HG03175 (cell line): ENCODE results near the gene MRAS.
"Not testable (repeated sequence)": the region's sequence is repeated elsewhere in the genome, so short reads cannot be mapped to it uniquely, and the experiment has no call there.

Experiments
- ATAC-seq: cut with Tn5 transposase; IDR thresholded peaks from one replicate; pipeline ENCODE4 v1.9.1; 2021; ENCODE audit warnings: mild to moderate bottlenecking, moderate library complexity; ENCODE audit not compliant: unreplicated experiment

Gene MRAS

GRCh38 chr3:138412821-138413551 is 64.6 kb downstream of the MRAS start:
- no peak for ATAC-seq

GRCh38 chr3:138416236-138416635 is 67.9 kb downstream of the MRAS start:
- not testable (repeated sequence) for ATAC-seq

DNA sequence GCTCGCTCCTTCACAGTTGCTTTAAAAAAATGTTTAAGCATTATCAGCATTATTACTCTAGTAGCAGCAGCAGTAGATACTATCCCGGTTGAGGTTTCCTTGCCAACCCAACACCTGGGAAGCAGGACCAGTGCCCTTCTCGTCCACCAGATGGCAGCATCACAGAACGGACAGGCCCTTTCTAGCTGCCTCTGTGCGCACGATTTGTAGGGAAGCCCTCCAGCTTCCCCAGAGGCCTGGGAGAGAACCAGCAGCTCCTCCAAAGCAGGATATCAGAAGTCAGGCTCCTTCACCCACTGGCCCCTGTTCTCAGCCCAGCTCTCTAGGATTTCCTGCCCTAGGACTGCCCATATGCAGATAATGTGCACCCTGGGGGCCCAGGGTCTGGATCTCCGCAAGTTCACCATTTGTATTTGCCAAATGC is 69.2 kb downstream of the MRAS start:
- peak; percentile 87 for ATAC-seq

GRCh38 chr3:138418601-138419206 is 70.3 kb downstream of the MRAS start:
- no peak for ATAC-seq

GRCh38 chr3:138423316-138423715 is 74.9 kb downstream of the MRAS start:
- no peak for ATAC-seq

GRCh38 chr3:138424323-138424722 is 75.9 kb downstream of the MRAS start:
- ATAC-seq, result no peak

GRCh38 chr3:138426211-138426610 is 77.8 kb downstream of the MRAS start:
- no peak for ATAC-seq

DNA sequence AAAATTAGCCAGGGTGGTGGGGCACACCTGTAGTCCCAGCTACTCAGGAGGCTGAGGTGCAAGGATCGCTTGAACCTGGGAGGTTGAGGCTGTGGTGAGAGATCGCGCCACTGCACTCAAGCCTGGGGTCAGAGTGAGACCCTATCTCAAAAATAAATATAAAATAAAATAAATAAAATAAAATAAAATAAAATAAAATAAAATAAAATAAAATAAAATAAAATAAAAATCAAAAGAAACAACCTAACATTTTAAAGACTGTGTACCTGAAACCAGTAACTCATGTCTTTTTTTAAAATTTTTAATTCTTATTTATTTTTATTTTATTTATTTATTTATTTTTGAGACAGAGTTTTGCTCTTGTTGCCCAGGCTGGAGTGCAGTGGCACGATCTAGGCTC is 78.4 kb downstream of the MRAS start:
- ATAC-seq, result not testable (repeated sequence)

- no peak for ATAC-seq
Observed at GRCh38 chr3:138429665-138430064, 81.3 kb downstream of the MRAS start.

GRCh38 chr3:138432576-138433240 is 84.3 kb downstream of the MRAS start:
- ATAC-seq, result no peak

DNA sequence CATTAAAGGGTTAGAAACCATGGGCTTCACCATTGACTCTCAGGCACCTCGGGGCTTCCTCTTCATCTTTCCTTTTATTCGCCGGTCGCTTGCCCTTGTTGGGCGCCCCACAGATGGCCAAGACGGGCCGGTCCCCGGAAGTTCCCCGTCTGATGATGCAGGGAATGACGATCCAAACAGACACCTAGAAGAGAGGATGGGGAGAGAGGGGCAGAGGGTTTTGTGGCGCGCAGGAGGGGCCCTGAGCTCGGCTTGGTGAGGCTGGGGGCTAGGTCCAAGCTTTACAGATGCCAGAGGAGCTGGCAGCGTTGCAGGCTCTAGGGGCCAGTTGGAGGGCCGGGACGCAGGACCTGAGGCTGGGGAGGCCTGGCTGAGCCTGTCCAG is 85.5 kb downstream of the MRAS start:
- no peak for ATAC-seq

DNA sequence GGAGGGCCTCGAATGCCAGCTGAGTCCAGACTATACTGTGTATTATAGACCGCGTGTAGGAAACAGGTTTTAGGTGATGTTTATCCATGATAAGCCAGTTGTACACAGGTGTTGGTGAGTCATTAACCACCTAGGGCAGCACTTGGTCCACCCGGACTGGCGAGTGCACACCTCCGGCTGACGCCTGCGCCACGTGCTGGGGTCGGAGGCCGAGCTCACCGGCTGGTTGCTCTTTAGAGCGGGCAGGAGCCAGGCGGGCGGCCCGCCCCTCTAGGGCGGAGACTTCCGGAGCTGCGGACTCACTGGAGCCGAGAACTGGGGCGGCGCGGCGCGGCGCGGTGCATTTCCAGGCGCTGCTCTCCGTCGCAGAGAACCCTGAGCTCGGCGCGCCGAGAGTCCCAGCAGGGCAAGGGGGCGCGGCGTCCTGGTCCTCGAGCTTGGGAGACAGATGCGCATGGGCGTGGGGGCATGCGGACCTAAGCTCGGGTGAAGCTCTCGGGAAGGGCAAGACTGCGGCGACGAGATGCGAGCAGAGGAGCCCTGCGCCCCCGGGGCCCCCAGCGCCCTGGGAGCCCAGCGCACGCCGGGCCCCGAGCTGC is 86.0 kb downstream of the MRAS start, which contains the start of gene ESYT3:
ESYT3 (plus strand) TSS at position 341 of the 599 bp plus-strand sequence; CDS start at position 524, 183 bp downstream.
- peak; percentile 54 for ATAC-seq

DNA sequence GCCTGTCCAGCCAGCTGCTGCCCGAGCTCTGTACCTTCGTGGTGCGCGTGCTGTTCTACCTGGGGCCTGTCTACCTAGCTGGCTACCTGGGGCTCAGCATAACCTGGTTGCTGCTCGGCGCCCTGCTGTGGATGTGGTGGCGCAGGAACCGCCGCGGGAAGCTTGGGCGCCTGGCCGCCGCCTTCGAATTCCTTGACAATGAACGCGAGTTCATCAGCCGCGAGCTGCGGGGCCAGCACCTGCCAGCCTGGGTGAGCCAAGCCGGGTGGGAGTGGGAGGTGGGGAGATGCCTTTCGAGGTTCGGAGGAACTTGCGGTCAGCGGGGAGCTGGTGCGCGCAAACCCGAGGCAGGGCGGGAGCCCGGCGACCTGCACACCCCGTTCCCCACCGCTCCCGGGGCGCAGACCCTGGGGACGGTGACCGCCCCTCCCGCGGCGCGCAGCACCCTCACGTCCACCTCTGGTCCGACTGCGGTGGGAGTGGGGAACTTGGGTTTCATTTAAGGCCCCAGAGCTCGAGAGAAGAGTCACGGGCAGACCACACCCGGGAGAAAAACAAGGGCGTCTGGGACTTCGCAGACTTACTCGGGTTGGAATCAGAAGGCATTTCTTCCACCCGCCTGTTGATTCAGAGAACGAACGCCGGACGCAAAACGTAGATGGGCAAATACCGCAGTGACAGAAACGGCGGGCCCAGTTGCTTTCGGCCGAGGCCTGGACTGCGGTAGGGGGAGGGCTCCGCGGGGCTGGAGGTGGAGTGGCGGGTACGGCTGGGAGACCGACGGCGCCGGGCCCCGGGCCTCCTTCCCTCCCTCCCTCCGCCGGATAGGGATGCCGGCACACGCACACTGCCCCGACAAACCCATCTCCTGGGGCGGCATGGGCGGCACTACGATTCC is 86.7 kb downstream of the MRAS start:
- no peak for ATAC-seq

GRCh38 chr3:138435840-138436239 is 87.5 kb downstream of the MRAS start:
- ATAC-seq, result no peak

DNA sequence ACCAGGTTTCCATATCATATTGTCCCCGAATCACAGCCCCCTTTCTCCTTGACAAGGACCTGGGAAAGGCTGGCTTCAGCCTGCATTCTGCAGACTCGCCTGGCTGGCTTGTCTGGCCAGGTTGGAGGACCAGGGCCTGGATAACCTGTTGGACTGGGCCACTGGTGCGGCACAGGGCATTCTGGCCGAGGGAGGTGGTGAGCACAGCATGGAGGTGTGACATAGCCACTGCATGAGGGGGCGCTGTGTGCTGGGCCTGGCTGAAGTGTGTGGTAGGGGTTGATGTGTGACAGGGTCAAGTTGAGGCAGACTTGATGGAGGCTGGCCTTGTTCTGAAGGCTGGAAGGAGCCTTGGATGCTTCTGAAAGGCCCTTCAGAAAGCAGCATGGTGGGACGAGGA is 88.9 kb downstream of the MRAS start:
- ATAC-seq, result no peak

DNA sequence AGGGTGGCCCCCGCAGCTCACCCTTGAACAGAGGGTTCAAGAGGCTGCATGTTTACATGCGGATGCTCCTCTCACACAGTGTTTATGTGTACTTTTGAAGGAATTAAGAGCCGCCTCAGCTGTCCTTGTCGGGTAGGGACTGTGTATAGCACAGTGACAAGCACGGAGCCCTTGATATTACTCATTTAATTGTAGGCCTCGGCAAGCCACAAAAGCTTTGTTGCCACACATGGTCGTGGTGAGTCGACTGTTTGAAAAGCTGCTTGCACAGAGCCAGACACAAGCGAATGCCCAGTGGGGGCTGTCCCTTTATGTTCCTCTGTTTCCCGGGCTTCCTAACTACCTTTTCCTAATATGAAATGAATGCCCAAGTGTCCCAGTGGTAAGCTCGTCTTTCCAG is 90.5 kb downstream of the MRAS start:
- no peak for ATAC-seq

- no peak for ATAC-seq
Observed at GRCh38 chr3:138439646-138440045, 91.3 kb downstream of the MRAS start.

- ATAC-seq, result no peak
Observed at GRCh38 chr3:138440121-138440521, 91.7 kb downstream of the MRAS start.

DNA sequence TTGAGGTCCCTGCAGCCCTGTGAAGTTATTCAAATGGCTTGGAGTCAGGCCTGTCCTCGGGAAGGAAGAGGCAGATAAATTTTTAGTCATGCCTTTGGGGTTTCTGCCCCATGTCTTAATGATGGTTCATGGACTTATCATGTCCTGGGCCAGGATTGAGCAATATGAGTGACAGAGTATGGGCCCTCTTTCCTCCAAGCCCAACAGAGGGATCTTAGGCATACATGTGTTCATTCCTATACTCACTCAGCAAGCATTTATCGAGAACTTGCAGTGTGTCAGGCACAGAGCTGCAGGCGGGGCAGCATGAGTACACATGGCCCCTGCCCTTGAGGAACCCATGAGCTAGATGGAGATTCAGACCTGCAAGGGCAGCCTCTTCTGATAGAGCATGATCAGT is 92.2 kb downstream of the MRAS start:
- ATAC-seq, result no peak

- ATAC-seq, result no peak
Observed at GRCh38 chr3:138441256-138441655, 92.9 kb downstream of the MRAS start.

- no peak for ATAC-seq
Observed at GRCh38 chr3:138441742-138442141, 93.4 kb downstream of the MRAS start.
